Measurements from ENCODE around the gene NUDT14. TPM values are rescaled to one million over a fixed set of nuclear protein-coding genes. Genes with fewer than 3 reads are reported as not detected.

Gene NUDT14
- total and polyA plus RNA-seq, 2 of the 4 experiments (the other 2 are of a cell fraction): 5.6 to 9.3 TPM

DNA sequence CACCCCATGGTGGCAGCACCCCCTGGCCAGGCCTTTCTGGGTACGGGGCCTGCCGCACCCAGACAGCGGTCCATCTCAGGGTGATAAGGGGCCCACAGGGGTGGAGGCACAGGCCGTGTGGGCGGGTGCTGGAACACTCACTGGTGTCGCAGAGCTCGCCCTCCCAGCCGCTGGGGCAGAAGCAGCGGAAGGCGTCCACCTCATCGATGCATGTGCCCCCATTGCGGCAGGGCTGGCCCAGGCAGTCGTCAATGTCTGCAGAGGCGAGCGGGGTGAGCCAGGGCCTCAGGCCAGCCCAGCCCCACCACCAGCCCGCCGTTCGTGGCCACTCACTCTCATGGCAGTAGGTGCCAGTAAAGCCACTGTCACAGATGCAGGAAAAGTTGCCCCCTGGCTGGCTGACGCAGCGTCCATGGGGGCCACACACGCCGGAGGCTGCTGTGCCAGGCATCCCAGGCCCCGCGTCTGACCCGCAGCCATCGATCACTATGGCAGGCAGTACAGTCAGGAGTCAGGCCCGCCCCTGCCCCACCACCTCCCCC, 32.4 kb downstream of the NUDT14 start:
- Histone ChIP-seq H3K23ac (ENCODE audit: low read depth, low read length) (no peak overlapping the region), H4K5ac (ENCODE audit: low read depth, low read length) (no peak overlapping the region), H2AK5ac (ENCODE audit: low read depth, low read length) (no peak overlapping the region), H2BK20ac (ENCODE audit: low read depth, low read length) (no peak overlapping the region), H2AK9ac (replicated peaks; ENCODE audit: low read depth, low read length, poor library complexity) (no peak overlapping the region), H3K9me3 (ENCODE audit: control insufficient read depth, insufficient read depth, low read length) (no peaks in the 10 kb centered on the region), H3K27ac (ENCODE audit: insufficient read depth, low read length) (no peak overlapping the region), H3K14ac (replicated peaks; ENCODE audit: low read depth, low read length) (no peak overlapping the region), H3K27me3 (ENCODE audit: control insufficient read depth, insufficient read depth, low read length) (no peaks in the 10 kb centered on the region; the same call in 1 of the 2 replicates), H3K9me1 (ENCODE audit: insufficient read depth, low read length) (no peaks in the 10 kb centered on the region), H2AFZ (replicated peaks; ENCODE audit: low read length, poor library complexity) (no peak overlapping the region), H2BK15ac (ENCODE audit: low read depth, low read length) (no peak overlapping the region), H3K18ac (ENCODE audit: low read depth, low read length) (no peak overlapping the region), H3K36me3 (ENCODE audit: control insufficient read depth, insufficient read depth, low read length) (no peaks in the 10 kb centered on the region), H4K8ac (ENCODE audit: low read depth in 2 of 2, low read length in 2 of 2) (no peak overlapping the region), H2BK5ac (ENCODE audit: low read depth, low read length, poor library complexity, severe bottlenecking) (no peak overlapping the region), H3K9ac (ENCODE audit: low read depth, low read length) (no peak overlapping the region), H2BK120ac (ENCODE audit: low read depth, low read length) (no peak overlapping the region), H3K4me3 (ENCODE audit: insufficient read depth, low read depth, low read length) (no peak overlapping the region), H3K4me1 (ENCODE audit: control insufficient read depth, insufficient read depth, low read length) (no peaks in the 10 kb centered on the region), H4K20me1 (ENCODE audit: insufficient read depth, low read length) (no peaks in the 10 kb centered on the region), H3K79me1 (ENCODE audit: low read depth in 1 of 2, low read length in 2 of 2) (no peaks in the 10 kb centered on the region), H3K56ac (ENCODE audit: extremely low read depth, insufficient read depth, low read length) (no peak overlapping the region), H3K4me2 (ENCODE audit: low read depth, low read length) (no peak overlapping the region), H4K91ac (ENCODE audit: insufficient read depth, low read depth, low read length) (no peak overlapping the region), H3K4ac (ENCODE audit: low read depth, low read length) (no peak overlapping the region)
- in situ Hi-C loops (cut with MboI; ENCODE audit: low sequenced_read_pairs): no loop called here
- dilution Hi-C loops (cut with HindIII; ENCODE audit: low sequenced_read_pairs, unreplicated experiment): no loop called here
- POLR2A ChIA-PET (ENCODE audit: unreplicated experiment): interaction anchor here (0.5 kb wide), 1 partner anchor 163 kb away, joined by 3 read pairs; the partner anchor contains the start of gene CLBA1
- ATAC-seq (ENCODE audit: low read depth): no peak
- BruUV-seq (replicated peaks): no TSS peak
- CTCF ChIA-PET: no interaction called here
- DNase-seq: no peak
- 63% methylated on average over 6 of the region's 27 CpGs; no CpG with 5 or more reads in 1 of the 2 experiments for WGBS, 2 experiments (ENCODE audit: extremely low coverage in 2 of 2, insufficient read length in 1 of 2)
- intact Hi-C loops (cut with micrococcal nuclease): no loop called here
- TF ChIP-seq RAD21 (IDR thresholded peaks at IDR 0.05; ENCODE audit: low read length): no peak
- TF ChIP-seq CEBPB (IDR thresholded peaks at IDR 0.05; ENCODE audit: low read depth, low read length): no peak
- no peak for TF ChIP-seq MAZ (IDR thresholded peaks at IDR 0.05; ENCODE audit: borderline replicate concordance, low read depth, low read length)
- TF ChIP-seq BHLHE40 (IDR thresholded peaks at IDR 0.05; ENCODE audit: low read depth, low read length): no peak
